CD4-positive, alpha-beta T cell treated with Interleukin-10 for 1 hour (primary cell): Measurements from ENCODE around the gene PHF3.
A peak's percentile ranks its signal among the peaks of the same experiment; 100 is the strongest.
"Not testable (repeated sequence)": the region's sequence is repeated elsewhere in the genome, so short reads cannot be mapped to it uniquely, and the experiment has no call there.

Experiments used
- DNase-seq: peaks from one replicate; pipeline ENCODE4 v3.0.0-alpha.2; 2020

The PHF3 gene

GRCh38 chr6:63709148-63709547 lies 73.5 kb downstream of the PHF3 start:
- no peak for DNase-seq

GRCh38 chr6:63713332-63713731 lies 77.7 kb downstream of the PHF3 start:
- DNase-seq: no peak

GRCh38 chr6:63714091-63714490 lies 78.5 kb downstream of the PHF3 start:
- DNase-seq: no peak

GRCh38 chr6:63716169-63716568 lies 80.6 kb downstream of the PHF3 start:
- DNase-seq: no peak

- no peak for DNase-seq
Observed at GRCh38 chr6:63721181-63721580, 85.6 kb downstream of the PHF3 start.

GRCh38 chr6:63724721-63725120 lies 89.1 kb downstream of the PHF3 start:
- no peak for DNase-seq

- DNase-seq: no peak
Observed at GRCh38 chr6:63730311-63730710, 94.7 kb downstream of the PHF3 start.

GRCh38 chr6:63731930-63732329 lies 96.3 kb downstream of the PHF3 start:
- DNase-seq: no peak

- DNase-seq: no peak
Observed at GRCh38 chr6:63732336-63732735, 96.7 kb downstream of the PHF3 start.

GRCh38 chr6:63734923-63735322 lies 99.3 kb downstream of the PHF3 start:
- no peak for DNase-seq

- DNase-seq: not testable (repeated sequence)
Observed at GRCh38 chr6:63738190-63738589, 102.6 kb downstream of the PHF3 start.

- DNase-seq: no peak
Observed at GRCh38 chr6:63739094-63739687, 103.6 kb downstream of the PHF3 start.

GRCh38 chr6:63740709-63741108 lies 105.1 kb downstream of the PHF3 start:
- DNase-seq: no peak

- DNase-seq: no peak
Observed at GRCh38 chr6:63742060-63742459, 106.5 kb downstream of the PHF3 start.

- DNase-seq: no peak
Observed at GRCh38 chr6:63743691-63744090, 108.1 kb downstream of the PHF3 start.

GRCh38 chr6:63744810-63745209 lies 109.2 kb downstream of the PHF3 start:
- no peak for DNase-seq

- DNase-seq: no peak
Observed at GRCh38 chr6:63745784-63746183, 110.2 kb downstream of the PHF3 start.

GRCh38 chr6:63750400-63750799 lies 114.8 kb downstream of the PHF3 start:
- DNase-seq: no peak

GRCh38 chr6:63757275-63757674 lies 121.7 kb downstream of the PHF3 start:
- DNase-seq: not testable (repeated sequence)

GRCh38 chr6:63757826-63758225 lies 122.2 kb downstream of the PHF3 start:
- no peak for DNase-seq

GRCh38 chr6:63759605-63760105 lies 124.1 kb downstream of the PHF3 start:
- no peak for DNase-seq

- DNase-seq: no peak
Observed at GRCh38 chr6:63760199-63760598, 124.6 kb downstream of the PHF3 start.

- peak; percentile 67 for DNase-seq
Observed at GRCh38 chr6:63764318-63764916, 128.8 kb downstream of the PHF3 start.
